Cardiac muscle cell (in vitro differentiated cells and primary cell): ENCODE data around the gene ANKRD44. TPM values are rescaled to one million over a fixed set of nuclear protein-coding genes. Genes with fewer than 3 reads are reported as not detected.

Experiments
- DNase-seq, 2 donors: peaks; one replicate each; pipeline versions ENCODE4 v3.0.0 to v3.0.0-alpha.2; 2010 to 2017; ENCODE audit warnings: low read depth in 1 of 2, low spot score in 1 of 2
- H3K27ac ChIP-seq: fragments of 200-600 bp; sonication (generic); 2 replicates; pipeline ENCODE4 v1.5.1; 2016
- H3K27me3 ChIP-seq: fragments of 200-600 bp; sonication (generic); 2 replicates; pipeline ENCODE4 v1.6.0; 2016; ENCODE audit warnings: control low read depth
- H3K36me3 ChIP-seq: fragments of 200-600 bp; sonication (generic); 2 replicates; pipeline ENCODE4 v1.5.1; 2016; ENCODE audit warnings: control low read depth
- H3K4me1 ChIP-seq: fragments of 200-600 bp; sonication (generic); 2 replicates; pipeline ENCODE4 v1.8.1; 2017; ENCODE audit warnings: low read depth, mild to moderate bottlenecking, mixed run types
- H3K4me3 ChIP-seq: fragments of 200-600 bp; sonication (generic); 2 replicates; pipeline ENCODE4 v1.5.1; 2016; ENCODE audit warnings: mild to moderate bottlenecking
- H3K9me3 ChIP-seq: fragments of 200-600 bp; sonication (generic); 2 replicates; pipeline ENCODE4 v1.5.1; 2017; ENCODE audit warnings: low read depth, mild to moderate bottlenecking, control low read depth
- CTCF ChIP-seq: IDR thresholded peaks from 2 replicates; pipeline ENCODE4 v1.5.1; 2012; ENCODE audit warnings: low read depth, mild to moderate bottlenecking, low read length
- polyA plus RNA-seq: library from polyadenylated mRNA; unstranded; fragments of >200 nt; fragmentation: Nextera tagmentation; extraction: Ambion mirVana; gene quantifications from 2 replicates; pipeline ENCODE4 v1.2.1, GENCODE V29; 2016
- total RNA-seq: library from RNA; depleted of rRNA; stranded (reverse); fragments of >200 nt; gene quantifications from 2 replicates; pipeline ENCODE4 v1.2.3, GENCODE V29; 2016

Gene ANKRD44
- total and polyA plus RNA-seq, 2 experiments from 2014 or later, result 4.0 to 5.0 TPM

GRCh38 chr2:197308996-197309690 is 1.4 kb downstream of the ANKRD44 start:
- TF ChIP-seq CTCF, result no peak
- no peak overlapping the region for H3K27ac ChIP-seq
- H3K27me3 ChIP-seq, result peaks cover 5% of the 10 kb centered on the region

GRCh38 chr2:197308585-197308984 is 2.0 kb downstream of the ANKRD44 start:
- no peaks in the 10 kb centered on the region for H3K36me3 ChIP-seq
- H3K4me1 ChIP-seq, result no peaks in the 10 kb centered on the region
- DNase-seq, result no peak
- no peak for TF ChIP-seq CTCF
- no peaks in the 10 kb centered on the region for H3K9me3 ChIP-seq
- H3K4me3 ChIP-seq, result no peak overlapping the region
- no peak overlapping the region for H3K27ac ChIP-seq
- peaks cover 5% of the 10 kb centered on the region for H3K27me3 ChIP-seq

More at GRCh38 chr2:197308996-197309690, 1.4 kb downstream of the ANKRD44 start:
- no peaks in the 10 kb centered on the region for H3K4me1 ChIP-seq
- peak overlapping the region; percentile 74 for H3K4me3 ChIP-seq
- no peak for DNase-seq
- no peaks in the 10 kb centered on the region for H3K36me3 ChIP-seq
- H3K9me3 ChIP-seq, result no peaks in the 10 kb centered on the region

- no peak for TF ChIP-seq CTCF
- Histone ChIP-seq H3K4me3 (no peak overlapping the region), H3K27ac (no peak overlapping the region)
Measured at GRCh38 chr2:197307933-197308521, 2.6 kb downstream of the ANKRD44 start.

GRCh38 chr2:197307236-197307932 is 3.2 kb downstream of the ANKRD44 start:
- no peaks in the 10 kb centered on the region for H3K4me1 ChIP-seq
- no peak for TF ChIP-seq CTCF
- no peaks in the 10 kb centered on the region for H3K36me3 ChIP-seq
- H3K27me3 ChIP-seq, result peaks cover 2% of the 10 kb centered on the region
- no peaks in the 10 kb centered on the region for H3K9me3 ChIP-seq
- no peak overlapping the region for H3K4me3 ChIP-seq
- no peak overlapping the region for H3K27ac ChIP-seq
- no peak for DNase-seq

More at GRCh38 chr2:197307933-197308521, 2.6 kb downstream of the ANKRD44 start:
- H3K27me3 ChIP-seq, result peaks cover 4% of the 10 kb centered on the region
- no peaks in the 10 kb centered on the region for H3K9me3 ChIP-seq
- H3K4me1 ChIP-seq, result no peaks in the 10 kb centered on the region
- no peak for DNase-seq
- H3K36me3 ChIP-seq, result no peaks in the 10 kb centered on the region

DNA sequence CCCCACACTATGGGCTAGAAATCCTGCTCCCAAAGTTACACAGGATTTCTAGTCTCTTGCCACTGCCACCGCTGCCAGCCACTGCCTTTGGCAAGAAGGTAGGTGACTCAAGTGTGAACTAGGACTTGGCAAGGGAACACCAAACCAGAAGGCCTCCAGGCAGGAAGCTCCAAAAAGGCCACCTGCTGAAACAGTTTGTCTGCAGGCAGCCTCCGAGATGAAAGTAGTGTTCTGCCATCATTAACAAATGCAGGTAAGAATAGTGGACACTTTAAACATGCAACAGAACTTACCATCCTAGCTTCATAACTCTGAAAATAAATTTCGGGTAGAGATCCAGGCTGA is 3.9 kb downstream of the ANKRD44 start:
- no peak for TF ChIP-seq CTCF
- Histone ChIP-seq H3K4me3 (no peak overlapping the region), H3K27ac (no peak overlapping the region), H3K4me1 (no peaks in the 10 kb centered on the region), H3K9me3 (no peaks in the 10 kb centered on the region), H3K36me3 (no peaks in the 10 kb centered on the region), H3K27me3 (peaks cover 2% of the 10 kb centered on the region)
- no peak for DNase-seq
